Fibroblast of lung (primary cell): ENCODE data around the gene KIAA0930.

Experiments
- EZH2 ChIP-seq: IDR thresholded peaks from 2 replicates; pipeline ENCODE4 v1.5.1; 2012; ENCODE audit warnings: low read length, control low read depth, mild to moderate bottlenecking; ENCODE audit errors: missing control alignments
- TF ChIP-seq, protein P1 (sequence below), 2 donors: IDR thresholded peaks in 1 of 2; conservative IDR thresholded peaks in 1 of 2; 1 replicate in 1 of 2; 2 replicates in 1 of 2; pipeline ENCODE4 v1.5.1; 2011 to 2012; ENCODE audit warnings: low read length in 2 of 2, control low read depth in 1 of 2, inconsistent platforms in 1 of 2, low read depth in 1 of 2, mild to moderate bottlenecking in 1 of 2

DNA sequence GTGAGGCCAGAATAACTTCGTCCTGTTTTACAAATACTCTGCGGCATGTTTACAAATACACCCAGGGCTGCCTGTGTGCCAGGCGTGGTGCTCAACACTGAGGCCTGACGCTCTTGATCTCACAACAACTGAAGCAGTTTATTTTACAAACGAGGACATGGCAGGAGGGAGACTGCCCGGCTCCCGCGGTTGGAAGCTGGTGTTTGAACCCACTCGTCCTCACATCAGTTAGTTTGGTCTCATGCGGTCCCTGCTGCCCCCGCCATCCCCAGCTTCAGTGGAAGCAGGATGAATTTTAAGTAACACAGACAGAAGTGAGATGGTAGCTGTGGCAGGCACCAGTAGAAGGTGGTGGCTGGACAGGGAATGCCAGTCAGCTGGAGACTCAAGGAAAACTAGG lies 16.4 kb downstream of the KIAA0930 start:
- TF ChIP-seq, protein P1, sequence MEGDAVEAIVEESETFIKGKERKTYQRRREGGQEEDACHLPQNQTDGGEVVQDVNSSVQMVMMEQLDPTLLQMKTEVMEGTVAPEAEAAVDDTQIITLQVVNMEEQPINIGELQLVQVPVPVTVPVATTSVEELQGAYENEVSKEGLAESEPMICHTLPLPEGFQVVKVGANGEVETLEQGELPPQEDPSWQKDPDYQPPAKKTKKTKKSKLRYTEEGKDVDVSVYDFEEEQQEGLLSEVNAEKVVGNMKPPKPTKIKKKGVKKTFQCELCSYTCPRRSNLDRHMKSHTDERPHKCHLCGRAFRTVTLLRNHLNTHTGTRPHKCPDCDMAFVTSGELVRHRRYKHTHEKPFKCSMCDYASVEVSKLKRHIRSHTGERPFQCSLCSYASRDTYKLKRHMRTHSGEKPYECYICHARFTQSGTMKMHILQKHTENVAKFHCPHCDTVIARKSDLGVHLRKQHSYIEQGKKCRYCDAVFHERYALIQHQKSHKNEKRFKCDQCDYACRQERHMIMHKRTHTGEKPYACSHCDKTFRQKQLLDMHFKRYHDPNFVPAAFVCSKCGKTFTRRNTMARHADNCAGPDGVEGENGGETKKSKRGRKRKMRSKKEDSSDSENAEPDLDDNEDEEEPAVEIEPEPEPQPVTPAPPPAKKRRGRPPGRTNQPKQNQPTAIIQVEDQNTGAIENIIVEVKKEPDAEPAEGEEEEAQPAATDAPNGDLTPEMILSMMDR (conservative IDR thresholded peaks at IDR 0.05 in 1 of 2, IDR thresholded peaks at IDR 0.05 in 1 of 2; ENCODE audit: low read depth in 1 of 2, low read length in 2 of 2) = no peak
- no peak for TF ChIP-seq EZH2
